MM.1S (cell line): ENCODE measurements around the gene ADAM11.

Experiments
- DNase-seq: peaks from one replicate; pipeline ENCODE4 v3.0.0-alpha.2; 2015
- H2AFZ ChIP-seq: fragments of 300-600 bp; sonication (generic); 2 replicates; pipeline ENCODE4 v1.6.0; 2016; ENCODE audit warnings: antibody characterized with exemption, low read length
- H3F3A ChIP-seq: fragments of 300-600 bp; sonication (generic); 2 replicates; pipeline ENCODE4 v1.6.1; 2016; ENCODE audit warnings: mild to moderate bottlenecking, antibody characterized with exemption, low read length, moderate library complexity, mixed read lengths; ENCODE audit not compliant: insufficient read depth
- H3K27ac ChIP-seq: fragments of 300-600 bp; sonication (generic); 2 replicates; pipeline ENCODE4 v1.5.1; 2016; ENCODE audit warnings: mild to moderate bottlenecking, low read length
- H3K27me3 ChIP-seq: fragments of 300-600 bp; sonication (generic); replicated peaks from 2 replicates; pipeline ENCODE4 v1.6.0; 2016; ENCODE audit warnings: low read length; ENCODE audit not compliant: insufficient read depth
- H3K36me3 ChIP-seq: fragments of 300-600 bp; sonication (generic); replicated peaks from 2 replicates; pipeline ENCODE4 v1.6.1; 2016; ENCODE audit warnings: mild to moderate bottlenecking, low read length, mixed read lengths; ENCODE audit not compliant: insufficient read depth
- H3K4me1 ChIP-seq: fragments of 300-600 bp; sonication (generic); 2 replicates; pipeline ENCODE4 v1.6.1; 2016; ENCODE audit warnings: low read length, mixed read lengths
- H3K4me2 ChIP-seq: fragments of 300-600 bp; sonication (generic); 2 replicates; pipeline ENCODE4 v1.6.0; 2016; ENCODE audit warnings: low read depth, low read length
- H3K4me3 ChIP-seq: fragments of 300-600 bp; sonication (generic); 2 replicates; pipeline ENCODE4 v1.5.1; 2016; ENCODE audit warnings: low read length, mixed read lengths
- H3K79me2 ChIP-seq: fragments of 300-600 bp; sonication (generic); 2 replicates; pipeline ENCODE4 v1.6.1; 2016; ENCODE audit warnings: mixed run types, low read length, mixed read lengths
- H3K9ac ChIP-seq: fragments of 300-600 bp; sonication (generic); 2 replicates; pipeline ENCODE4 v1.6.1; 2016; ENCODE audit warnings: low read length, mixed read lengths
- H3K9me2 ChIP-seq: fragments of 300-600 bp; sonication (generic); replicated peaks from 2 replicates; pipeline ENCODE4 v1.6.1; 2016; ENCODE audit warnings: mild to moderate bottlenecking, low read length, mixed read lengths; ENCODE audit not compliant: insufficient read depth
- H3K9me3 ChIP-seq: fragments of 300-600 bp; sonication (generic); replicated peaks from 2 replicates; pipeline ENCODE4 v1.6.1; 2016; ENCODE audit warnings: mild to moderate bottlenecking, low read length, mixed read lengths; ENCODE audit not compliant: insufficient read depth
- H4K20me1 ChIP-seq: fragments of 300-600 bp; sonication (generic); 2 replicates; pipeline ENCODE4 v1.6.1; 2016; ENCODE audit warnings: mild to moderate bottlenecking, low read length, moderate library complexity, mixed read lengths; ENCODE audit not compliant: insufficient read depth
- EZH2 ChIP-seq: fragments of 300-600 bp; sonication (generic); optimal IDR thresholded peaks from 2 replicates; pipeline ENCODE3; 2017; ENCODE audit warnings: low read depth, mild to moderate bottlenecking, antibody characterized with exemption, low read length, mixed read lengths
- EZH2phosphoT487 ChIP-seq: fragments of 300-600 bp; sonication (generic); IDR thresholded peaks from 2 replicates; pipeline ENCODE4 v1.6.1; 2018; ENCODE audit warnings: antibody characterized with exemption, low read length
- TF ChIP-seq, protein P1 (sequence below): fragments of 300-600 bp; sonication (generic); IDR thresholded peaks from 2 replicates; pipeline ENCODE4 v1.5.1; 2016; ENCODE audit warnings: antibody characterized with exemption, low read length, mixed read lengths

ADAM11 gene

DNA sequence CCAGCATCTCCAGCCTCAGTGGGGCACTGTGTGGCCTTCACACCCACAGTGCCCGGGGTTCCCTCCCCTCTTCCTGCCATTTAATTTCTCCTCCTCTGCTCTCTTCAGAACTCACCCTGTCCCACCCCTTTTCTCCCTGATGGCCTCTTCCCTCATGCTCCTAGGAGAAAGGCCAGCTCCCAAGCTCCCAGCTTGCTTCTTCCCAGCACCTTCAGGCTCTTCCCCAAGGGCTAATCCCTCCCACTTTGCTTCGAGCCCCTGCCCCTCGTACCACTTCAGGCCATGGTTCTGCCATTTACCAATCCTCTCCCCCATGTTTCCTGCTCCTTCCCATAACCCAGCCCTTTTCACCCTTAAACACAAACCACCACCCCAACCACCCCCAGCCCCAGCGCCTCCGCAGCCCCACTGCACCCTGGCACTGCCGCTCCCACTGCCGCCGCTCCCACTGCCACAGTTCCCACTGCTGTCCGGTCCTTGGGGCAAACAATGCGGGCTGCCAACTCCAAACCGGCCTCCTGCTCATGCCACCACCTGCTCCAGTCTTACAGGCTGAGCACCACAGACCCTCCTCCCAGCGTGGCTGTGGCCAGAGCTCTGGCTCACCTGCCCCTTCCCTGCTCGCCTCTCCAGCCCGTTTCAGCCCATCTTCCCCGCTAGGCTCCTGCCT lies 28.6 kb downstream of the ADAM11 start:
- Histone ChIP-seq H3K9ac (no peak overlapping the region), H3K4me3 (no peak overlapping the region), H2AFZ (no peak overlapping the region), H3K9me2 (no peaks in the 10 kb centered on the region), H3K9me3 (no peaks in the 10 kb centered on the region), H3K4me1 (no peaks in the 10 kb centered on the region), H3K4me2 (no peak overlapping the region), H3K27ac (no peak overlapping the region), H3F3A (no peaks in the 10 kb centered on the region), H4K20me1 (no peaks in the 10 kb centered on the region), H3K79me2 (no peaks in the 10 kb centered on the region), H3K36me3 (no peaks in the 10 kb centered on the region), H3K27me3 (no peaks in the 10 kb centered on the region; the same call in 1 of the 2 replicates)
- no peak for DNase-seq
- TF ChIP-seq, protein P1, sequence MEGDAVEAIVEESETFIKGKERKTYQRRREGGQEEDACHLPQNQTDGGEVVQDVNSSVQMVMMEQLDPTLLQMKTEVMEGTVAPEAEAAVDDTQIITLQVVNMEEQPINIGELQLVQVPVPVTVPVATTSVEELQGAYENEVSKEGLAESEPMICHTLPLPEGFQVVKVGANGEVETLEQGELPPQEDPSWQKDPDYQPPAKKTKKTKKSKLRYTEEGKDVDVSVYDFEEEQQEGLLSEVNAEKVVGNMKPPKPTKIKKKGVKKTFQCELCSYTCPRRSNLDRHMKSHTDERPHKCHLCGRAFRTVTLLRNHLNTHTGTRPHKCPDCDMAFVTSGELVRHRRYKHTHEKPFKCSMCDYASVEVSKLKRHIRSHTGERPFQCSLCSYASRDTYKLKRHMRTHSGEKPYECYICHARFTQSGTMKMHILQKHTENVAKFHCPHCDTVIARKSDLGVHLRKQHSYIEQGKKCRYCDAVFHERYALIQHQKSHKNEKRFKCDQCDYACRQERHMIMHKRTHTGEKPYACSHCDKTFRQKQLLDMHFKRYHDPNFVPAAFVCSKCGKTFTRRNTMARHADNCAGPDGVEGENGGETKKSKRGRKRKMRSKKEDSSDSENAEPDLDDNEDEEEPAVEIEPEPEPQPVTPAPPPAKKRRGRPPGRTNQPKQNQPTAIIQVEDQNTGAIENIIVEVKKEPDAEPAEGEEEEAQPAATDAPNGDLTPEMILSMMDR: no peak
- no peak for TF ChIP-seq EZH2
- TF ChIP-seq EZH2phosphoT487: no peak

- DNase-seq: no peak
- Histone ChIP-seq H3K9ac (no peak overlapping the region), H3K79me2 (no peaks in the 10 kb centered on the region), H3K4me2 (no peak overlapping the region), H3K27me3 (no peaks in the 10 kb centered on the region; the same call in 1 of the 2 replicates), H4K20me1 (no peaks in the 10 kb centered on the region), H3K9me2 (no peaks in the 10 kb centered on the region), H3K36me3 (no peaks in the 10 kb centered on the region), H3K4me3 (no peak overlapping the region), H2AFZ (no peak overlapping the region), H3F3A (no peaks in the 10 kb centered on the region), H3K9me3 (no peaks in the 10 kb centered on the region), H3K4me1 (no peaks in the 10 kb centered on the region), H3K27ac (no peak overlapping the region)
- TF ChIP-seq EZH2 (no peak), EZH2phosphoT487 (no peak)
- TF ChIP-seq, protein P1: no peak
Observed at GRCh38 chr17:44788139-44788538, 29.4 kb downstream of the ADAM11 start.

GRCh38 chr17:44792276-44792675 lies 33.5 kb downstream of the ADAM11 start:
- no peaks in the 10 kb centered on the region for H4K20me1 ChIP-seq
- H3K4me2 ChIP-seq: no peak overlapping the region
- H3F3A ChIP-seq: no peaks in the 10 kb centered on the region
- H3K4me1 ChIP-seq: no peaks in the 10 kb centered on the region
- no peaks in the 10 kb centered on the region for H3K9me3 ChIP-seq
- no peaks in the 10 kb centered on the region for H3K9me2 ChIP-seq
- H3K27ac ChIP-seq: no peak overlapping the region
- DNase-seq: no peak
- no peak overlapping the region for H3K4me3 ChIP-seq
- H3K9ac ChIP-seq: no peak overlapping the region
- TF ChIP-seq, protein P1: no peak
- TF ChIP-seq EZH2phosphoT487 (no peak), EZH2 (no peak)
- H3K27me3 ChIP-seq: no peaks in the 10 kb centered on the region
- no peaks in the 10 kb centered on the region for H3K79me2 ChIP-seq
- no peaks in the 10 kb centered on the region for H3K36me3 ChIP-seq
- H2AFZ ChIP-seq: no peak overlapping the region
